Measurements from ENCODE around the gene TMEM186. TPM values are rescaled to one million over a fixed set of nuclear protein-coding genes. Genes with fewer than 3 reads are reported as not detected.
"Not testable (repeated sequence)": the region's sequence is repeated elsewhere in the genome, so short reads cannot be mapped to it uniquely, and the experiment has no call there.

Gene TMEM186
- polyA plus RNA-seq, 2 donors: 5.6 to 8.8 TPM

- no peaks in the 10 kb centered on the region for H3K27me3 ChIP-seq (ENCODE audit: control insufficient read depth in 1 of 2, insufficient read depth in 2 of 2, low read length in 2 of 2)
- 50 to 57% methylated on average over 14 of the region's 14 CpGs for WGBS, 2 donors
- H3K4me3 ChIP-seq (ENCODE audit: low read depth in 1 of 2, low read length in 2 of 2): no peak overlapping the region
- peaks cover 0 to 7% of the 10 kb centered on the region in 2 donors for H3K36me3 ChIP-seq (ENCODE audit: control insufficient read depth in 2 of 2, insufficient read depth in 2 of 2, low read length in 1 of 2)
- no peak overlapping the region for H3K27ac ChIP-seq (ENCODE audit: low read depth in 2 of 2, low read length in 1 of 2)
- no peaks in the 10 kb centered on the region for H3K9me3 ChIP-seq (ENCODE audit: control insufficient read depth in 2 of 2, insufficient read depth in 1 of 2, low read depth in 1 of 2, low read length in 1 of 2)
- peaks cover 0 to 3% of the 10 kb centered on the region in 2 donors for H3K4me1 ChIP-seq (ENCODE audit: control insufficient read depth in 2 of 2, insufficient read depth in 2 of 2, low read length in 1 of 2)
These were observed 45.7 kb downstream of the TMEM186 start for GRCh38 chr16:8751481-8752311.

GRCh38 chr16:8748944-8749343 lies 48.5 kb downstream of the TMEM186 start:
- not testable (repeated sequence) for H3K4me1 ChIP-seq (ENCODE audit: control insufficient read depth in 2 of 2, insufficient read depth in 2 of 2, low read length in 1 of 2); H3K27ac ChIP-seq (ENCODE audit: low read depth in 2 of 2, low read length in 1 of 2); H3K27me3 ChIP-seq (ENCODE audit: control insufficient read depth in 1 of 2, insufficient read depth in 2 of 2, low read length in 2 of 2); H3K36me3 ChIP-seq (ENCODE audit: control insufficient read depth in 2 of 2, insufficient read depth in 2 of 2, low read length in 1 of 2); H3K9me3 ChIP-seq (ENCODE audit: control insufficient read depth in 2 of 2, insufficient read depth in 1 of 2, low read depth in 1 of 2, low read length in 1 of 2); H3K4me3 ChIP-seq (ENCODE audit: low read depth in 1 of 2, low read length in 2 of 2)
- 90 to 92% methylated on average over 9 of the region's 9 CpGs for WGBS, 2 donors

Other genes starting within 250 kb of the TMEM186 start
- under 1 TPM in 1 of 2 donors, not detected in 1; 0.26 TPM for gene TMEM114, start 207.1 kb downstream of the TMEM186 start, polyA plus RNA-seq
- gene METTL22, start 175.9 kb downstream of the TMEM186 start, polyA plus RNA-seq: 10 to 100 TPM; 12.3 to 16.6 TPM
- 1 to 10 TPM; 4.6 to 9.5 TPM for gene ABAT, start 123.0 kb downstream of the TMEM186 start, polyA plus RNA-seq
- gene PMM2, start 200 bp upstream of the TMEM186 start, polyA plus RNA-seq: 10 to 100 TPM; 19.8 to 30.3 TPM
- gene CARHSP1, start 71.4 kb upstream of the TMEM186 start, polyA plus RNA-seq: 100 to 1,000 TPM; 212 to 343 TPM
- gene LITAFD, start 84.7 kb upstream of the TMEM186 start, polyA plus RNA-seq: not detected
- gene USP7, start 166.3 kb upstream of the TMEM186 start, polyA plus RNA-seq: 10 to 100 TPM; 27.8 to 34.6 TPM

Data from esophagus (tissue), 2 donors.